ENCODE results near the gene KLHL35. TPM values are rescaled to one million over a fixed set of nuclear protein-coding genes. Genes with fewer than 3 reads are reported as not detected.
A peak's percentile ranks its signal among the peaks of the same experiment; 100 is the strongest.

Gene KLHL35
- total RNA-seq, 2 experiments from 2014 or later = 0.50 to 1.3 TPM

- Mint-ChIP-seq H3K9me3 (no peaks in the 10 kb centered on the region), H3K36me3 (ENCODE audit: low read depth) (no peaks in the 10 kb centered on the region), H3K27ac (no peak overlapping the region), H3K27me3 (no peaks in the 10 kb centered on the region), H3K4me3 (no peak overlapping the region), H3K4me1 (no peaks in the 10 kb centered on the region)
- no peak for DNase-seq
- POLR2A ChIA-PET = no interaction called here
- CTCF ChIA-PET = interaction anchor here (0.6 to 2.1 kb wide), 2 partner anchors 11 to 21 kb away, joined by 3 to 5 read pairs; no protein-coding TSS in a partner anchor
Measured at GRCh38 chr11:75465701-75466531, 32.9 kb upstream of the KLHL35 start.

- H3K36me3 Mint-ChIP-seq (ENCODE audit: low read depth) = no peaks in the 10 kb centered on the region
- H3K4me1 Mint-ChIP-seq = no peaks in the 10 kb centered on the region
- H3K27me3 Mint-ChIP-seq = no peaks in the 10 kb centered on the region
- ChIA-PET POLR2A (no interaction called here), CTCF (interaction anchor here (0.7 to 2.1 kb wide), 5 partner anchors 8 to 73 kb away, joined by 3 to 5 read pairs (median 4); no protein-coding TSS in a partner anchor)
- H3K9me3 Mint-ChIP-seq = no peaks in the 10 kb centered on the region
- no peak for DNase-seq
- no peak overlapping the region for H3K27ac Mint-ChIP-seq
- H3K4me3 Mint-ChIP-seq = no peak overlapping the region
Measured at GRCh38 chr11:75463106-75463774, 30.2 kb upstream of the KLHL35 start.

DNA sequence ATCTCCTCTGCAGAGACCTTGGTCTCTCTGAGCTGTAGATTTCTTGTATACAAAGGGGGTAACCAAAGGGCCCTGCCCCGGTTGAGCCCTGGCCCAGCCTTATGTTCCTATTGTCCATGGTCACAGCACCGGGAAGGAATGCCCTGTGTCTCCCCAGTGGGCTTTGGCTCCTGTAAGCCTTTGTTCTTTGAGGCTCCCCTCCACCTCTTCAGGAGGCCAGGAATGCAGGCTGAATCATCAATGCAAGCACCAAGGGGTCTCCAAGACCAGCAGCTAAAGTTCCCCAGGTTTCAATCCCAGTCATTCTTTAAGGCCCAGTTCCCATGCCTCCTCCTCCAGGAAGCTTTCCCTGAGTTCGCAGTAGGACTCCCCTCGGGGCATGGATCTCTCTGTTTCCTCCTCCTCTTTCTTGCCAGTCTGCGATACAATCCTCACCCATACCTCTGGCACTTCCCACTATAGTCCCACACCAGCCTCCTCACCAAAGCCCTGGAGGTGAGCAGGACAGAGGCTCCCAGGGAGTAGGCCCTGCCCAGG, 29.2 kb upstream of the KLHL35 start:
- POLR2A ChIA-PET = no interaction called here
- H3K27me3 Mint-ChIP-seq = no peaks in the 10 kb centered on the region

DNA sequence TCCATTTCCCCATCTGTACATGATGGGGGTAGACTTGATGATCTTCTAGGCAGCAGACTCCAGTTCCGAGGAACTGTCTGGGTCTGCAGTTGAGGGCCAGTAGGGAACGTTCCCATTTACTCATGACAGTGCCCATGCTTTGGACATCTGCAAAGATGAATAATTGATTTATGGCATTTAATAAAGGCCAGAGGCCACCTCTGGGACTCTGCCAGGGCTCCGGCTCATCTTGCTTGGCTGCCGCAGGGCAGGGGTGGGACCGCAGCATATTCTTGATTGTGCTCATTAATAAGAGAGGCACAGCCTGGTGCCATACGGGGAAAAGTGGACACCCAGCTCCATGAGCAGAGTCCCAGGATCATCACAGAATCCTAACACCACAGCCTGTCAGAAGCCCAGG, 28.1 kb upstream of the KLHL35 start:
- POLR2A ChIA-PET = no interaction called here
- H3K9me3 Mint-ChIP-seq = no peaks in the 10 kb centered on the region
- no peak overlapping the region for H3K27ac Mint-ChIP-seq
- H3K36me3 Mint-ChIP-seq (ENCODE audit: low read depth) = no peaks in the 10 kb centered on the region
- CTCF ChIA-PET = interaction anchor here (1.3 to 1.4 kb wide), 2 partner anchors 20 to 125 kb away, joined by 3 read pairs; no protein-coding TSS in a partner anchor
- DNase-seq = no peak
- H3K27me3 Mint-ChIP-seq = no peaks in the 10 kb centered on the region
- H3K4me3 Mint-ChIP-seq = no peak overlapping the region
- no peaks in the 10 kb centered on the region for H3K4me1 Mint-ChIP-seq

More for the DNA sequence above, 29.2 kb upstream of the KLHL35 start:
- no peaks in the 10 kb centered on the region for H3K4me1 Mint-ChIP-seq
- H3K9me3 Mint-ChIP-seq = no peaks in the 10 kb centered on the region
- H3K4me3 Mint-ChIP-seq = no peak overlapping the region
- CTCF ChIA-PET = interaction anchor here (1.1 to 1.4 kb wide), 3 partner anchors 9 to 74 kb away, joined by 3 to 4 read pairs (median 3); no protein-coding TSS in a partner anchor
- no peaks in the 10 kb centered on the region for H3K36me3 Mint-ChIP-seq (ENCODE audit: low read depth)
- H3K27ac Mint-ChIP-seq = no peak overlapping the region
- DNase-seq = no peak

DNA sequence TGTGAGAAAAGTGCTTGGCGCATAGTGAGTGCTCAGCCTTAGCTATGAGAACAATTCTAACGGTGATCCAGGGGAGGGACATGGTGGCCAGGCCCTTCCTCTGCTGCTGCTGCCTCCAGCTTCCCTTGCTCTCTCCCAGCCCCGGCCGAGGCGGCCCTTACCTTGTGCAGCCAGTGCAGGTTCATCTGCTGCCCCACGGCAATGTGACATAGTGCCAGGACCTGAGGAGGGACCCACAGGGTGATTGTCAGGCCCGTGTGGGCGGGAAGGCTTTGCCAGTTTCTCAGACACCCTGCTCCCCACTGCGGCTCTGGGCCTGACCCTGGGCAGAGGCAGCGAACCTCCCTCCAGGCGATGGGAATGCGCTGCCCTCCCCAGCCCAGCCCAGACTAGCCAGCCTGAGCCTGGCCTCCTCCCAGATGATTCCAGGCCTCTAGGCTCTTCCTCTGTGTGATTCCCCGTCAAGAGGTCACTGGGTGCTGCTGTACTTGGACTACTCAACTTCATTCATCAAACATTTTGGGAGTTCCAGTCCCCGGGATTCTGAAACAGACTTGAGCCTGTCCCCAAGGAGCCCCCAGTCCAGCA, 23.7 kb upstream of the KLHL35 start:
- Mint-ChIP-seq H3K36me3 (ENCODE audit: low read depth) (peaks cover under 1% of the 10 kb centered on the region), H3K4me1 (no peaks in the 10 kb centered on the region), H3K4me3 (no peak overlapping the region), H3K27me3 (no peaks in the 10 kb centered on the region), H3K27ac (no peak overlapping the region), H3K9me3 (no peaks in the 10 kb centered on the region)
- ChIA-PET POLR2A (no interaction called here), CTCF (interaction anchor here (1.0 to 2.4 kb wide), 4 partner anchors 11 to 74 kb away, joined by 3 to 11 read pairs (median 4); partner anchors contain the start of gene GDPD5)
- no peak for DNase-seq

GRCh38 chr11:75454987-75455386, 22.0 kb upstream of the KLHL35 start:
- POLR2A ChIA-PET = no interaction called here
- DNase-seq = no peak
- H3K4me3 Mint-ChIP-seq = no peak overlapping the region
- CTCF ChIA-PET = interaction anchor here (0.6 to 2.4 kb wide), 7 partner anchors 9 to 76 kb away, joined by 3 to 11 read pairs (median 5); no protein-coding TSS in a partner anchor
- no peaks in the 10 kb centered on the region for H3K4me1 Mint-ChIP-seq
- H3K9me3 Mint-ChIP-seq = no peaks in the 10 kb centered on the region
- H3K36me3 Mint-ChIP-seq (ENCODE audit: low read depth) = peaks cover 2% of the 10 kb centered on the region
- no peak overlapping the region for H3K27ac Mint-ChIP-seq
- H3K27me3 Mint-ChIP-seq = no peaks in the 10 kb centered on the region

- no peak overlapping the region for H3K4me3 Mint-ChIP-seq
- no peaks in the 10 kb centered on the region for H3K4me1 Mint-ChIP-seq
- CTCF ChIA-PET = interaction anchor here (0.6 to 2.4 kb wide), 5 partner anchors 8 to 411 kb away, joined by 3 to 11 read pairs (median 3); no protein-coding TSS in a partner anchor
Measured at GRCh38 chr11:75453916-75454655, 21.1 kb upstream of the KLHL35 start.

GRCh38 chr11:75450826-75451821, 18.1 kb upstream of the KLHL35 start:
- Mint-ChIP-seq H3K27me3 (no peaks in the 10 kb centered on the region), H3K9me3 (no peaks in the 10 kb centered on the region), H3K36me3 (ENCODE audit: low read depth) (peaks cover 2% of the 10 kb centered on the region), H3K4me3 (no peak overlapping the region), H3K27ac (no peak overlapping the region), H3K4me1 (no peaks in the 10 kb centered on the region)
- POLR2A ChIA-PET = no interaction called here
- CTCF ChIA-PET = interaction anchor here (0.7 to 2.3 kb wide), 7 partner anchors 9 to 161 kb away, joined by 3 to 11 read pairs (median 3); no protein-coding TSS in a partner anchor
- peak; percentile 41 for DNase-seq

More at GRCh38 chr11:75453916-75454655, 21.1 kb upstream of the KLHL35 start:
- DNase-seq = no peak
- Mint-ChIP-seq H3K27me3 (no peaks in the 10 kb centered on the region), H3K9me3 (no peaks in the 10 kb centered on the region), H3K27ac (no peak overlapping the region), H3K36me3 (ENCODE audit: low read depth) (peaks cover 2% of the 10 kb centered on the region)
- POLR2A ChIA-PET = no interaction called here

- ChIA-PET CTCF (interaction anchor here (0.7 to 2.3 kb wide), 3 partner anchors 10 to 160 kb away, joined by 3 to 11 read pairs (median 4); no protein-coding TSS in a partner anchor), POLR2A (no interaction called here)
- Mint-ChIP-seq H3K27ac (no peak overlapping the region), H3K9me3 (no peaks in the 10 kb centered on the region), H3K4me1 (no peaks in the 10 kb centered on the region), H3K36me3 (ENCODE audit: low read depth) (peaks cover 2% of the 10 kb centered on the region), H3K4me3 (no peak overlapping the region), H3K27me3 (no peaks in the 10 kb centered on the region)
- DNase-seq = no peak
Measured at GRCh38 chr11:75450236-75450635, 17.2 kb upstream of the KLHL35 start.

GRCh38 chr11:75449776-75450175, 16.8 kb upstream of the KLHL35 start:
- Mint-ChIP-seq H3K4me1 (no peaks in the 10 kb centered on the region), H3K27ac (no peak overlapping the region), H3K9me3 (no peaks in the 10 kb centered on the region), H3K27me3 (no peaks in the 10 kb centered on the region), H3K4me3 (no peak overlapping the region), H3K36me3 (ENCODE audit: low read depth) (peaks cover 2% of the 10 kb centered on the region)
- ChIA-PET POLR2A (no interaction called here), CTCF (interaction anchor here (0.6 to 1.5 kb wide), 2 partner anchors 84 to 159 kb away, joined by 4 to 6 read pairs; no protein-coding TSS in a partner anchor)
- no peak for DNase-seq

DNA sequence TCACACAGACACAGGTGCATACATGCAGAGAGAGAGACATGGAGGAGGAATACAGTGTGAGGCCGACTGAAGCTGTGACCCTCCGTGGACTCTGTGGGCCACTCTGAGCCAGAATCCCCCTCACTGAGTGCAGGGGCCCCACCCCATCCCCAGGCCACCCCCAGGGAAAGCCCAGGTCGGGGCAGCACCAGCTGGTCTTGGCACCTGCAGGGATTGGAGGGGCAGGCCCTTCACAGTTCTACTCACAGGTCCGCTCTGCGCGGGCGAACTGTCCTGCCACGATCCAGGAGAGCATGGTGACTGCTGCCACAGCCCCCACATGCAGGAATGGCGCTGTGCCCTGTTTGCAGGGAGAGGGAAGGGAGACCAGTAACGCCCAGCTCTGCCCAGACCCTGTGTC, 16.3 kb upstream of the KLHL35 start:
- Mint-ChIP-seq H3K27ac (no peak overlapping the region), H3K4me1 (no peaks in the 10 kb centered on the region), H3K36me3 (ENCODE audit: low read depth) (peaks cover 2% of the 10 kb centered on the region), H3K4me3 (no peak overlapping the region), H3K9me3 (no peaks in the 10 kb centered on the region), H3K27me3 (no peaks in the 10 kb centered on the region)
- CTCF ChIA-PET = interaction anchor here (0.6 to 1.0 kb wide), 2 partner anchors 82 to 85 kb away, joined by 4 to 6 read pairs; no protein-coding TSS in a partner anchor
- DNase-seq = no peak
- POLR2A ChIA-PET = no interaction called here

All from activated CD4-positive, alpha-beta T cell treated with anti-CD3 and anti-CD28 coated beads, Interleukin-2, amount 10 ng/mL, durations not matched to agents 7 days and 5 days (primary cell).